Fibroblast of lung (primary cell): Measurements from ENCODE around the gene CXCR1.

ENCODE experiments used
- EZH2 ChIP-seq: IDR thresholded peaks from 2 replicates; pipeline ENCODE4 v1.5.1; 2012; ENCODE audit warnings: low read length, control low read depth, mild to moderate bottlenecking; ENCODE audit errors: missing control alignments
- TF ChIP-seq, protein P1 (sequence below), 2 donors: IDR thresholded peaks in 1 of 2; conservative IDR thresholded peaks in 1 of 2; 1 replicate in 1 of 2; 2 replicates in 1 of 2; pipeline ENCODE4 v1.5.1; 2011 to 2012; ENCODE audit warnings: low read length in 2 of 2, control low read depth in 1 of 2, inconsistent platforms in 1 of 2, low read depth in 1 of 2, mild to moderate bottlenecking in 1 of 2

DNA sequence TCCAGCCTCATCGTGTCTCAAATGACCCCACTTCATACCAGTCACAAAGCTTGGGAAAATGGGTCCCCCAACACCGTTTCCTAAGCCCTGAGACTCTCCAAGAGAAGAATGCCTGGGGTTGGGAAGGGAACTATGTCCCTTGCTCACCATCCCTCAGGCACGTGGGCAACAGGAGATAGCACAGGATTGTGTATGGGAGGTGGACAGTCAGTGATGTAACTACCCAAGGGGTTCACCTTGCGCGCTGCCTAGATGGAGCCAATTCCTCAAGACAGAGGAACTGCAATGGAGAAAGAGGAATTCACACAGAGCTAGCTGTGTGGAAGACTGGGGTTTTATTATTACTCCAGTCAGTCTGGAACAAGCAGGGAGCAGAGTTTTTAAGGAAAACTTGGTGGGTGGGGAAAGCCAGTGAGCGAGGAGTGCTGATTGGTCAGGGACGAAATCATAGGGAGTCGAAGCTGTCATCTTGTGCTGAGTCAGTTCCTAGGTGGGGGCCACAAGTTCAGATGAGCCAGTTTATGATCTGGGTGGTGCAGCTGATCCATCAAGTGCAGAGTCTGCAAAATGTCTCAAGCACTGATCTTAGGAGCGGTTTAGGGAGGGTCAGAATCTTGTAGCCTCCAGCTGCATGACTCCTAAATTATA is 13.8 kb upstream of the CXCR1 start:
- TF ChIP-seq, protein P1, sequence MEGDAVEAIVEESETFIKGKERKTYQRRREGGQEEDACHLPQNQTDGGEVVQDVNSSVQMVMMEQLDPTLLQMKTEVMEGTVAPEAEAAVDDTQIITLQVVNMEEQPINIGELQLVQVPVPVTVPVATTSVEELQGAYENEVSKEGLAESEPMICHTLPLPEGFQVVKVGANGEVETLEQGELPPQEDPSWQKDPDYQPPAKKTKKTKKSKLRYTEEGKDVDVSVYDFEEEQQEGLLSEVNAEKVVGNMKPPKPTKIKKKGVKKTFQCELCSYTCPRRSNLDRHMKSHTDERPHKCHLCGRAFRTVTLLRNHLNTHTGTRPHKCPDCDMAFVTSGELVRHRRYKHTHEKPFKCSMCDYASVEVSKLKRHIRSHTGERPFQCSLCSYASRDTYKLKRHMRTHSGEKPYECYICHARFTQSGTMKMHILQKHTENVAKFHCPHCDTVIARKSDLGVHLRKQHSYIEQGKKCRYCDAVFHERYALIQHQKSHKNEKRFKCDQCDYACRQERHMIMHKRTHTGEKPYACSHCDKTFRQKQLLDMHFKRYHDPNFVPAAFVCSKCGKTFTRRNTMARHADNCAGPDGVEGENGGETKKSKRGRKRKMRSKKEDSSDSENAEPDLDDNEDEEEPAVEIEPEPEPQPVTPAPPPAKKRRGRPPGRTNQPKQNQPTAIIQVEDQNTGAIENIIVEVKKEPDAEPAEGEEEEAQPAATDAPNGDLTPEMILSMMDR (conservative IDR thresholded peaks at IDR 0.05 in 1 of 2, IDR thresholded peaks at IDR 0.05 in 1 of 2; ENCODE audit: low read depth in 1 of 2, low read length in 2 of 2): no peak
- no peak for TF ChIP-seq EZH2
